GM21526 (cell line): ENCODE data around the gene ADPRS.

Source experiments
- ATAC-seq: cut with Tn5 transposase; IDR thresholded peaks from one replicate; pipeline ENCODE4 v1.9.1; 2021; ENCODE audit warnings: moderate library complexity; ENCODE audit not compliant: unreplicated experiment, low FRiP score

The ADPRS gene

GRCh38 chr1:36107394-36107793, 18.7 kb downstream of the ADPRS start:
- ATAC-seq = no peak

GRCh38 chr1:36108314-36108713, 19.6 kb downstream of the ADPRS start:
- ATAC-seq = no peak

GRCh38 chr1:36109041-36109679, 20.5 kb downstream of the ADPRS start:
- ATAC-seq = no peak

GRCh38 chr1:36111151-36111550, 22.5 kb downstream of the ADPRS start:
- no peak for ATAC-seq

- ATAC-seq = no peak
Observed at GRCh38 chr1:36112823-36113222, 24.1 kb downstream of the ADPRS start.

GRCh38 chr1:36114371-36114770, 25.7 kb downstream of the ADPRS start:
- no peak for ATAC-seq

- ATAC-seq = no peak
Observed at GRCh38 chr1:36115200-36115669, 26.5 kb downstream of the ADPRS start.

GRCh38 chr1:36115931-36116330, 27.2 kb downstream of the ADPRS start:
- no peak for ATAC-seq

- no peak for ATAC-seq
Observed at GRCh38 chr1:36116901-36117300, 28.2 kb downstream of the ADPRS start.

GRCh38 chr1:36118447-36119204, 29.9 kb downstream of the ADPRS start:
- no peak for ATAC-seq

- no peak for ATAC-seq
Observed at GRCh38 chr1:36119456-36119855, 30.8 kb downstream of the ADPRS start.

GRCh38 chr1:36122062-36123030, 33.7 kb downstream of the ADPRS start:
- no peak for ATAC-seq

- no peak for ATAC-seq
Observed at GRCh38 chr1:36123356-36123755, 34.7 kb downstream of the ADPRS start.

GRCh38 chr1:36124404-36125128, 35.9 kb downstream of the ADPRS start:
- no peak for ATAC-seq

- ATAC-seq = no peak
Observed at GRCh38 chr1:36125129-36125991, 36.7 kb downstream of the ADPRS start, which contains the start of gene COL8A2. TSS of gene COL8A2 (minus strand) at chr1:36125222. CDS start at chr1:36100242, 24,980 bp downstream.

- ATAC-seq = no peak
Observed at GRCh38 chr1:36126005-36126716, 37.5 kb downstream of the ADPRS start.

GRCh38 chr1:36126797-36127500, 38.3 kb downstream of the ADPRS start:
- ATAC-seq = no peak
